OCI-LY3 (cell line): ENCODE measurements around the gene RNF157.
"Not testable (repeated sequence)": the region's sequence is repeated elsewhere in the genome, so short reads cannot be mapped to it uniquely, and the experiment has no call there.

Source experiments
- H2AFZ ChIP-seq: fragments of 200-600, 300-600 bp; shearing (Covaris generic); 2 replicates; pipeline ENCODE4 v1.6.0; 2014; ENCODE audit warnings: antibody characterized with exemption, low read depth, low read length
- H3K27ac ChIP-seq: fragments of 200-600, 300-600 bp; sonication (generic); 2 replicates; pipeline ENCODE4 v1.5.1; 2014; ENCODE audit warnings: mild to moderate bottlenecking, low read length, moderate library complexity, mixed read lengths
- H3K27me3 ChIP-seq: fragments of 200-600, 300-600 bp; sonication (generic); 2 replicates; pipeline ENCODE4 v1.6.1; 2014; ENCODE audit warnings: low read depth, low read length, mixed read lengths
- H3K36me3 ChIP-seq: fragments of 200-600, 300-600 bp; sonication (generic); replicated peaks from 2 replicates; pipeline ENCODE3; 2014; ENCODE audit warnings: low read depth, low read length, mixed read lengths
- H3K4me1 ChIP-seq: fragments of 300-600, 200-600 bp; sonication (generic); 2 replicates; pipeline ENCODE4 v1.6.1; 2014; ENCODE audit warnings: low read length, mixed read lengths
- H3K4me2 ChIP-seq: fragments of 200-600, 300-600 bp; sonication (generic); 2 replicates; pipeline ENCODE4 v1.6.1; 2014; ENCODE audit warnings: low read length, mixed read lengths
- H3K4me3 ChIP-seq: fragments of 300-600, 200-600 bp; sonication (generic); 2 replicates; pipeline ENCODE4 v1.5.1; 2014; ENCODE audit warnings: antibody characterized with exemption, mild to moderate bottlenecking, low read length, moderate library complexity
- H3K79me2 ChIP-seq: fragments of 300-600, 200-600 bp; shearing (Covaris generic); 2 replicates; pipeline ENCODE4 v1.6.1; 2014; ENCODE audit warnings: mild to moderate bottlenecking, low read length, mixed read lengths
- H3K9ac ChIP-seq: fragments of 300-600, 200-600 bp; shearing (Covaris generic); 2 replicates; pipeline ENCODE4 v1.6.0; 2014; ENCODE audit warnings: mild to moderate bottlenecking, low read length, moderate library complexity
- H3K9me3 ChIP-seq: fragments of 200-600, 300-600 bp; shearing (Covaris generic); 2 replicates; pipeline ENCODE4 v1.6.1; 2014; ENCODE audit warnings: low read length, mixed read lengths; ENCODE audit not compliant: insufficient read depth
- H4K20me1 ChIP-seq: fragments of 200-600, 300-600 bp; sonication (generic); 2 replicates; pipeline ENCODE4 v1.6.1; 2016; ENCODE audit warnings: low read length, mixed read lengths; ENCODE audit not compliant: insufficient read depth
- EZH2phosphoT487 ChIP-seq: fragments of 200-600 bp; shearing (Covaris generic); IDR thresholded peaks from 2 replicates; pipeline ENCODE4 v1.6.1; 2018; ENCODE audit warnings: antibody characterized with exemption, mixed run types, low read depth
- TF ChIP-seq, protein P1 (sequence below): fragments of 200-600, 300-600 bp; sonication (generic); IDR thresholded peaks from 2 replicates; pipeline ENCODE4 v1.5.1; 2014; ENCODE audit warnings: antibody characterized with exemption, low read length, low read depth

RNF157 gene

DNA sequence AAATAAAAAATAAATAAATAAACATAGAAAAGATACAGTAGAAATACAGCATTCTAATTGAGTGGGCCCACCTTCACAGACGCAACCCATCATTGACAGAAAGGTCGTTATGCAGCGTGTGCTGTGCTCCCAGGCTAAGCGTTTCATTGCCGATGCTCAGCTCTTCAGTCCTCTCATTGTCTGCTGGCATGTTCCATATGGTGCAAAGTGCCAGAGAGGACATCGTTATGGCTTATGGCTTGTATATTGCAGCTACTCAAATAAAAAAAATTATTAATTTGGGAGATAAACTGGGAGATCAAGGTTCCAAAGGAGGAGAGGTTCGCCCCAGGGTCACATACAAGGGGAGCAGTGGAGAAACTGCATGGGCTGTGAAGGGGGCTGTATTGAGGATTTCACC, 13.5 kb upstream of the RNF157 start:
- Histone ChIP-seq H3K4me2 (no peak overlapping the region), H3K27ac (no peak overlapping the region), H3K27me3 (no peaks in the 10 kb centered on the region)

DNA sequence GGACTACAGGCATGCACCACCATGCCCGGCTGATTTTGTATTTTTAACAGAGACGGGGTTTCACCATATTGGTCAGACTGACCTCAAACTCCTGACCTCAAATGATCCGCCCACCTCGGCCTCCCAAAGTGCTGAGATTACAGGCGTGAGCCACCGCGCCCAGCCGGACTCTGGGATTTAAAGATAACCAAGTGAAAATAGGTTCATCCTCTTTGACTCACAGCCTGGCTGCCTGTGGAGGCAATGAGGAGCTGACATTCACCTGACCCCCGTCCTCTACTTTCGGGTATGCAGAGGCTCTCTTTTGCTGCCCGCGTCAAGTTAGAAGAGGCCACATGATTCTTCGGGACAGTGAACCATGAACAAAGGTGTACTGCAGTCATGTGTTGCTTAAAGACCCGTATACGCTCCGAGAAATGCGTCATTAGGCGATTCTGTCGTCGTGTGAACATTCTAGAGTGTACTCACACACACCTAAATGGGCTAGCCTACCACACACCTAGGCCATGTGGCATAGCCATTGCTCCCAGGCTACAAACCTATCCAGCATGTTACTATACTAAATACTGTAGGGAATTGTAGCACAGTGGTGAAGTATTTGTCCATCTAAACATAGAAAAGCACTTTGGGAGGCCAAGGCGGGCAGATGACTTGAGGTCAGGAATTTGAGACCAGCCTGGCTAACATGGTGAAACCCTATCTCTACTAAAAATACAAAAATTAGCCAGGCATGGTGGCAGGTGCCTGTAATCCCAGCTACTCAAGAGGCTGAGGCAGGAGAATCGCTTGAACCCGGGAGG, 12.9 kb upstream of the RNF157 start:
- not testable (repeated sequence) for H3K4me3 ChIP-seq, H3K36me3 ChIP-seq, H4K20me1 ChIP-seq, H3K4me2 ChIP-seq, H3K9me3 ChIP-seq, H3K27me3 ChIP-seq, H3K9ac ChIP-seq, H3K27ac ChIP-seq, H3K79me2 ChIP-seq, H2AFZ ChIP-seq
- H3K4me1 ChIP-seq: peaks cover 12% of the 10 kb centered on the region

More for the DNA sequence above, 13.5 kb upstream of the RNF157 start:
- Histone ChIP-seq H2AFZ (no peak overlapping the region), H3K4me3 (no peak overlapping the region), H3K79me2 (no peaks in the 10 kb centered on the region), H3K36me3 (no peaks in the 10 kb centered on the region), H4K20me1 (no peaks in the 10 kb centered on the region), H3K4me1 (peaks cover 7% of the 10 kb centered on the region), H3K9ac (no peak overlapping the region), H3K9me3 (no peaks in the 10 kb centered on the region)
- TF ChIP-seq, protein P1, sequence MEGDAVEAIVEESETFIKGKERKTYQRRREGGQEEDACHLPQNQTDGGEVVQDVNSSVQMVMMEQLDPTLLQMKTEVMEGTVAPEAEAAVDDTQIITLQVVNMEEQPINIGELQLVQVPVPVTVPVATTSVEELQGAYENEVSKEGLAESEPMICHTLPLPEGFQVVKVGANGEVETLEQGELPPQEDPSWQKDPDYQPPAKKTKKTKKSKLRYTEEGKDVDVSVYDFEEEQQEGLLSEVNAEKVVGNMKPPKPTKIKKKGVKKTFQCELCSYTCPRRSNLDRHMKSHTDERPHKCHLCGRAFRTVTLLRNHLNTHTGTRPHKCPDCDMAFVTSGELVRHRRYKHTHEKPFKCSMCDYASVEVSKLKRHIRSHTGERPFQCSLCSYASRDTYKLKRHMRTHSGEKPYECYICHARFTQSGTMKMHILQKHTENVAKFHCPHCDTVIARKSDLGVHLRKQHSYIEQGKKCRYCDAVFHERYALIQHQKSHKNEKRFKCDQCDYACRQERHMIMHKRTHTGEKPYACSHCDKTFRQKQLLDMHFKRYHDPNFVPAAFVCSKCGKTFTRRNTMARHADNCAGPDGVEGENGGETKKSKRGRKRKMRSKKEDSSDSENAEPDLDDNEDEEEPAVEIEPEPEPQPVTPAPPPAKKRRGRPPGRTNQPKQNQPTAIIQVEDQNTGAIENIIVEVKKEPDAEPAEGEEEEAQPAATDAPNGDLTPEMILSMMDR: no peak
- no peak for TF ChIP-seq EZH2phosphoT487

DNA sequence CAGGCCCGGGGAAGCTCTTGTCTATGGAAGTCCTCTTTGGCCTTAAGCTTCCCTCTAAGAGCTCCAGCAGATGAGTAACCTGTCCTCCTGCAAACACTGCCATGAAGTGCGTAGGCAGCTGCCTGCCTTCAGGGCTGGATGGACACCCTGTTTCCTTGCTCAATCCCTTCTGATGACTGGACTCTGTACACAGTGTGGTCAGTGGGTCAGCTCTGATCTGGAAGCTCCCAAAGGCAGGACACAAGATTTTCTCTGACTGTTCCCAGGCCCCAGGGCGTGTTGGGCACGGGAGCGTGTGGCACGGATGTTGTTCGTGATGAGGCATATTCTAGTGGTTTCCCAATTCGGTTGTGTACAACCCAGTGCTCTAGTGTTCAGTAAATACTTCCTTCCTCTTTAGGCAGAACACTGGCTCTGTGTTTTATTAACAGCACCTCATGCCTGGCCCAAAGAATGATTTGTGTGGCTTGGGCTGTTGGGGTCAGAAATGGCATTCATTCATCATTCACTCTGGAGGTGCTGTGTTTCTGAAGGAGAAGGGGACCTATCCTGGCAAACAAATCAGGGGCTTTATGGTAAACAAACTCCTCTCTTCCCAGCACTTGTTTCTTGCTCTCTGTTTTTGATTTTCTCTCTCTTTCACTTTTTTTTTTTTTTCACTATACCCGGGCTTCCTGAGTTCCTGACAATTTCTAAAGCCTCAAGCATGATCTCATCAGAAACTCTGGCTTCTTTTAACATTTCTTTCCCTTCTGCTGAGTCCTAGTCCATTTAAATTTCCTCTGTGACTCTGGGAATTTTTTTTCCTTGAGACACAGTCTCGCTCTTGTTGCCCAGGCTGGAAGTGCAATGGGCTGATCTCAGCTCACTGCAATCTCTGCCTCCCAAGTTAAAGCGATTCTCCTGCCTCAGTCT, 12.0 kb upstream of the RNF157 start:
- Histone ChIP-seq H3K79me2 (no peaks in the 10 kb centered on the region), H3K4me3 (no peak overlapping the region), H3K4me2 (peak overlapping the region; percentile 42), H3K9me3 (no peaks in the 10 kb centered on the region), H3K27me3 (no peaks in the 10 kb centered on the region), H3K36me3 (no peaks in the 10 kb centered on the region), H2AFZ (peak overlapping the region; percentile 63), H3K4me1 (peaks cover 20% of the 10 kb centered on the region), H3K27ac (no peak overlapping the region), H3K9ac (no peak overlapping the region), H4K20me1 (no peaks in the 10 kb centered on the region)
- TF ChIP-seq, protein P1: no peak
- TF ChIP-seq EZH2phosphoT487: no peak

- no peak for TF ChIP-seq EZH2phosphoT487
- TF ChIP-seq, protein P1: no peak
- Histone ChIP-seq H2AFZ (peak overlapping the region; percentile 63; the same call in 1 of the 2 replicates), H3K9ac (no peak overlapping the region), H3K4me3 (no peak overlapping the region), H3K27me3 (no peaks in the 10 kb centered on the region), H3K9me3 (no peaks in the 10 kb centered on the region), H4K20me1 (no peaks in the 10 kb centered on the region), H3K79me2 (no peaks in the 10 kb centered on the region), H3K27ac (no peak overlapping the region), H3K4me1 (peaks cover 27% of the 10 kb centered on the region), H3K36me3 (no peaks in the 10 kb centered on the region), H3K4me2 (peak overlapping the region; percentile 42)
Observed at GRCh38 chr17:76251478-76252039, 11.3 kb upstream of the RNF157 start.
